Cerebellar nuclear complex (tissue), 1 donor: ENCODE results near the gene IL17C.

Source experiments
- DNase-seq, 2 experiments: peaks; one replicate each; lab custom pipeline; 2025; lab: John Stamatoyannopoulos, UW

Gene IL17C

DNA sequence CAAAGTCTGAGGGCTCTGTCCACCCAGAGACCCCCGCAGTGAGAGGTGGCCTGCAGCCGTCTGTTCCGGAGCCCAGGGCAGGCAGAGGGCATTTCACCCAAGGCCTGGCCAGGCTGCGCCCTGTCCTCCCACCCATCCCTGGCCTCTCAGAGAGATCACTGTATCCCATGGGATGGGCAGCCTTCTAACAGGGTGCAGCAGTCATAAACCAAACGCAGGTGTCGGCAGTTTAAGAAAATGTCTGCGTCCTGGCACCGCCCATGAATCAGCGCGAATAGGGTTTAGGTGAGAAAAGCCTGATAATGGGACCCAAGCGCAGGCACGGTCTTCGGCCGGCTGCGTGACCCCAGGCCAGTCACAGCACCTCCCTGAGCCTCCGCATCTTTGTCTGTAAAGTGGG, 7.1 kb downstream of the IL17C start:
- no peak for DNase-seq

DNA sequence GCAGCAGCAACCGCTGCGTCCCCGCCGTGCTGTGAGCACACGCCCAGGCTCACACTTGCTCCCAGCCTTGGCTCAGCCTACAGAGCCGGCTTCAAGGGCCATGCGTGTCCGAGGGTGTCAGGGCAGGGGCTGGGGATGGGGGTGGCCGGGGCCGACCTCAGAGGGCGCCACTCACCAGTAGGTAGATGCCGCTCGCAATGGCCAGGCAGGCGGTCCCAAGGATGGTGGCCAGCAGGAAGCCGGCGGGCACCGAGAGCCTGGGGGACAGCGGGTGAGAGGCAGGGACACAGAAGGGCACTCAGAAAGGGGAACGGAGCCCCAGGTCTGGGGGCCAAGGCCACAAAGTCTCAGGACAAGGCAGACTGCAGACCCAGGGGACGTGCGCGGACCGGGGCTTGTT, 7.6 kb downstream of the IL17C start:
- no peak for DNase-seq

DNA sequence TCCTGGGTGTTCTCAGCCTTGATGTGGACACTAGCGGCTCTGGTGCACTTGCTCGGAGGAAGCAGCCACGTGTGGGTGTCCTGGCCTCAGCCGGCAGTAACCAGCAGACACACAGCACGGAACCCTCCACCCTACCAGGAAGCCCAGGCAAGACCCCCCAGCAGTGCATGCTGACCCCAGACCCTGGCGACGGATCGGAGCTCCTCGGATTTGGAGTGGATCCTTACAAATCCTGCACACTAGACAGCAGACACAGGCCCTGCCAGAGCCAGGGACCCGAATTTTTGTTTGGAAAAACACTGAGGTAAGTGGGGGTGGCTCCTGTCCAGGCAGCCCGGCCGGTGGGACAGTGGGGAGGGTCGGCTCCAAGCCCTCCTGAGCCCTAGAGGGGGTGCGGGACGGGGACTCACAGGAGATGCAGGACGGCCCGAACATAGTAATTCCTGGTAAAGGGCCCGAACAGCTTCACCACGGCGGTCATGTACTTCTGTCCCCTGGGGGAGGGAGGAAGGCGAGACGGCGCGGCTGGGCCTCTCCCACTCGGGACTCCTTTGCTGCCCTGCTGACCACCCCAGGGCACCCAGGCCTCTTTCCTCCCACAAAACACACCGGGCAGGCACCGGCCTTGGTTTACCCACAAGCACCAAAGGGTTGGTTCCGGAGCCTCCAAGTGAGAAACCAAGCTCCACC, 8.1 kb downstream of the IL17C start:
- no peak for DNase-seq

DNA sequence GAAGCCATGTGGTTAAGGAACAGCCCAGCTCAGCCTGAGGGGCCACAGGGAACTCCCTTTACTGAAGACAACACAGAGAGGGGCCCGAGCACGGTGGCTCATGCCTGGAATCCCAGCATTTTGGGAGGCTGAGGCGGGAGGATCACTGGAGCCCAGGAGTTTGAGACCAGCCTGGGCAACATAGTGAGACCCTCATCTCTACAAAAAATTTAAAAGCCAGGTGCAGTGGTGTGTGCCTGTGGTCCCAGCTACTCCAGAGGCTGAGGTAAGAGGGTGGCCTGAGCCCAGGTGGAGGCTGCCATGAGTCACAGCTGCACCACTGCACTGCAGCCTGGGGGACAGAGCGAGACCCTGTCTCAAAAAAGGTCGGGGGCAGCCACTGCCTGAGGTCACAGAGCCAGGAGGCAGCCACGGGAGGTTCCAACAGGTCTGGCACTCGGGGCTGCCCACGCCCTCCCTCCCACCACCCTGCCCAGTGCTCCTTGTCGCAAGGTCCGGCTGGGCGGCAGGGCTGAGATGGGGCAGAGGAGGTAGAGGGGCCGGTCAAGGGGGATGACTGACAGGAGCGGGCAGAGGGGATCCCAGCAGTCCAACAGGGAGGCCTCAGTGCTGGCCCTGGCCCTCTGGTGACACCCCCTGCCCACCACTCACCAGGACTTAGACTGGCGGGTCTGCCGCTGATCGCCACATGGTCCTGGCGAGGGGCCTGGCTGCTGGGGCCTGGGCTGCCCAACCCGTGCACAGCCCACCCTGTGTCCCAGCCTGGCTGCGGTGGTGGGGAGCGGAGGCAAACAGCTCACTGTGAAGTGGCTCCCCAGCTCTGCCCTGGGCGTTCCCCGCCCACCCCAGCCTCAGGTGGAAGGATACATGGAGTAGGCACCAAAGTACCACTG, 9.1 kb downstream of the IL17C start:
- no peak for DNase-seq

DNA sequence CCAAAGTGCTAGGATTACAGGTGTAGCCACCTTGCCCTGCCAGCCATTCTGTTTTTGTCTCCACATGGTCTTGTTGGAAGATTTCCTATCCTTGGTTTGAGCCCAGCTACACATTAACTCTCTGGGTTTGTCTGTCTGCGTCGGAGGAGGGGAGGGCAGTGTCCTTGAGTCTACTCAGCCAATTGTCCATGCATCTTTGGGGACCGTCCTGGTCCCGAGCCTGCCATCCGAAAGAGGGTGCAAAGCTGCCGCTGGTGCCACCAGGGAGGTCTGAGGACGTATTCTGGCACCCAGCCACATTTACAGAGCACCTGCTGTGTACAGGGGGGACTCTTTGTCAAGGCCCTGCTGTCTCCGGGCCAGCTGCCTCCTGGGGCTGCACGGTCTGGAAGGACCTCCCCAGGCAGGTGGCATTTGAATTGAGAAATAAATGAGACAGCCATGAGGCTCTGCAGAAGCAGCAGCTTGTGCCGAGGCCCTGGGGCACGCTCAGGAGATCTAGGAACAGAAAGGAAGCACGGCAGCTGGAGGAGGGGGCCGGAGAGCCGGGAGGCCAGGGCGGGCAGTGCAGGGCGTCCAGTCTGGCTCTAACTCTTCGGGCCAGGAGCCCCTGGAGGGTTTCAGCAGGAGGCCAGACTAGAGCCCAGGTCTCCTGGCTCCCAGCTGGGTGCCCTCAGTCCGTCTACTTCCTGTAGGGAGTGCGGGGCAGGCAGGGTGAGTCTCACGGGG, 11.0 kb downstream of the IL17C start:
- no peak for DNase-seq

DNA sequence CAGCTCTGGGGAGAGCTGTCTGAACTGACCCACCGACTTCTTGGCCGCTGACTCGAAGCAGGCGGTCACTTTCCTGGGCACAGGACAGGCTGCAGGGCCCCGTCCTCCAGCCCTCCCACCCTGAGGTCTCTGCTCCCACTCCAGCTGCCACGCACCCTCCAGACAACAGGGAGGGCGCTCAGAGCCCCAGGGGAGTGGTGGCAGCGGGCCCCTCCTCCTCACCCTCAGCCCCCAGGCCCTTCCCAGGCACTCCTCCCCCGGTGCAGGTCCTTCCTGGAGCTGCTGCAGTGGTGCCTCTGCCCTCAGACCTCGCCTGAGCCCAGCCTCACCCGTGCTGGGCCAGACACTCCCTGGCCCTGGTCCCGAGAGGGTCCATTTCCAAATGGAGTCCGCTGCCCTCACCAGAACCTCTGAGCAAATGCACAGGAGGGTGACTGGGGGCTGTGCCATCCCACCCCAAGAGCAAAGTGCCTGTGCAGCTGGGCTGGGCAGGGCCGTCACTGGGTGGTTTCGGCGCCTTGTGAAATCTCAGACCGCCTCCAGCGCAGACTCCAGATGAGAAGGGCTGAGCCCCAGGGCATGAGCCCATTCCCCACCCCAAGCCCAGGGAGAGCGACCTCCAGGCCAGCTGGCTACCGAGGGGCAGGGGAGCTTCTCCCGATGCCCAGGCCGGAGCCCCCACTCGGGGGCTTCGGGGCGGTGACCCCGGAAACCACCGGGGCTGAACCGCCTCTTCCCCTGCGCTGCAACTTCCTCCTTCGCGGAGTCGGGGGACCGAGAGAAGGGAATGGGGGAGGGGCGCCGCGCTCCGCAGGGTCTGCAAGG, 11.8 kb downstream of the IL17C start:
- DNase-seq: no peak

DNA sequence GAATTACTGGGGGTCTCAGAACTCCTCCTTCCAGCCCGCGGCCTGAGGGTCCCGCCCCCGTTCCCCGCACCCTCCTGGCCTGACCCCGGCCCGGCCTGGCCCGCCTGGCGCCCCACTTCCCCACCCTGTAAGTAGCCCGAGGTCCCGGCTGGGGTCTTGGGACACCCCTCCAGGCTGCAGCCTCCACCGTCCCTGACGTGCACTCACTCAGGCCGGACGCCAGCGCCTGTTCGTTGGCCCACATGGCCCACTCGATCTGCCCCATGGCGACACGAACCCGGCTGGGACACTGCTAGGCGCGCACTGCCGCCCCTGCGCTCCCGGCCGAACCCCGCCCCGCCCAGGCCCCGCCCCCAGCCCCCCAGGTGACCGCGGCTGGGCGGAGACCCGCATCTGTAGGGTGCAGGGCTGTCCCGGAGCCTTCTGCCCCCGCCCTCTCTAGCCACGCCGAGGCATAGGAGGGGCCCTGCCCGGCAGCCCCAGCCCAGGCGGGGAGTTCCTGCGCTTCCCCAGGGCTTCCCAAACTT, 12.4 kb downstream of the IL17C start, which contains the start of gene CYBA:
TSS of gene CYBA (minus strand) at position 305 of the 527 bp plus-strand sequence. CDS start at position 265, 40 bp downstream.
- no peak for DNase-seq

DNA sequence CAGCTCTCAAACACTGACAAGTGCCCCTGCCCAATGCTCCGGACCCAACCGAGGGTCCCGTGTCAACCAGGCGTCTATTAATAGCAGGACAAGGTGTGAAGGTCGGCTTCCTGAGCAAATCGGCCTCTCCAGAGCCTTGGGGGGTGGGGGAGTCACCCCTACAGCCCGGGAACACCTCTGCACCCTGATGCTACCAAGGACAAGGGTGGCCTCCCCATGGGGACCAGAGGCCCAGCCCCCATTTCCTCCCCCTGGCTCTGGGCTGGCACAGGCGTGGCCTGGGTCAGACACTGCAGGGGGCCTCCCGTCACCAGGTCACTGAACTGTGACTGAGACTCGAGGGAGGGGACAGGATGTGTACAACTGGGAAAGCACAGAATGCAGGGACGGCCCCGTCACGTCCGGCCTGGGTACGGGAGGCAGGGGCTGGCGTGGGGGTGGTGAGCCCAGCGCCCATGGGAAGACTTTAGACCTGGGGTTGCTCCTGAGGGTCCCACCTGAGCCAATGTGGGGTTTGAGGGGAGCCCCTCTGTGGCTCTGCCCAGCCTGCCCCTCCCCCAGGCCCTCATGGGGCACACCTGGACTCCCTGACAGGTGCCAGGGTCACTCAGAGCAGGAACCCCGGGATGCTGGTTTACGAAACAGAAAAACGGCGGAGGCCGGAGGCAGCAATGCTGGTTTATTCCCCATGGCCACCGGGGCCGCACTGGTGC, 13.1 kb downstream of the IL17C start:
- no peak for DNase-seq

DNA sequence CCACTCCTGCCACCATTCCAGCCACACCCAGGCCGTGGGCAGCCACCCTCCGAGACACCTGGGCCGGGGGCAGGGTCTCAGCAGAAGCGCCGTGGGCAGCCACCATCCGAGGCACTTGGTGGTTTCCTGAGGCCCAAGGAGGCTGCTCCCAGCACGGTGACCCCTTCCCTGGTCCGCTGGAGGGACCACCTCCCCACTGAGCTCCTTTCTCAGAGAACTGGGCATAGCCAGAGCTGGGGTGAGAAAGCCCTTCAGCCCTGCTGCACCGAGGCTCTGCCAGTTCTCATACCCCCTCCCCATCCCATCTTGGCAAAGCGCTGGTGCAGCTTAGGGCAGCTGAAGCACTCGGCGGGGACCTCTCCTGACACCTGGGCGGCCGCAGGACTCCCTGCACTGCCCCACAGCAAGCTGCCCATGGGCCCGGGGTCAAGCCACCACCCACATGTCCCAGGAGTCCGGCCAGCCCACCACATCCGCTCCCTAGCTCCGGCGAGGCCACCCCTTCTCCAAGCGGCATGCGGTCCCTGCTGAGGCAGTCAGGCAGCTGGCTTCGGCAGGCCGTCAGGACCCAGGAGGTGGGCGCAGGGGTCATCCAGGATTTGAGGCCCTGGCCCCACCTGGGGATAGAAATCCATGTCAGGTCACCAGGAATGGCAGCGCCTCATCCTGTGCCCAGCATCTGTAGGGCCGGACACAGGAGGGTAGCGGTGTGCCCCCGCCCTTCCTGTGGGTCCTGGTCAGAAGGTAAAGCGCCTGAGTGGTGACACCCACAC, 13.8 kb downstream of the IL17C start:
- no peak for DNase-seq

DNA sequence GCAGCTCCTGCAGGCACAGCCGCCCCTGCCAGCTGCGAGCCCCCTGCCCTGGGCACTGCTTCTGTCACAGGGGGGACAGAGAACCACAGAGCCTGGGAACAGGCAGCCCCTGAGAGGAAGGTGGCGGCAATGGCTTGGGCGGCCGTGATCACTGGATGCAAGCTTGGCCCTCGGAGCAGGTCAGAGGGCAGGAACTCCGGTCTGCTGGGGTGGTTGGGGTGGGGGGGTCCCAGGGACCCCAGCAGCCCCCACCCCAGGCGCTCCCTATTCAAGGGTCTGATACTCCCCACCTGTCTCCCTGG, 14.3 kb downstream of the IL17C start:
- no peak for DNase-seq

DNA sequence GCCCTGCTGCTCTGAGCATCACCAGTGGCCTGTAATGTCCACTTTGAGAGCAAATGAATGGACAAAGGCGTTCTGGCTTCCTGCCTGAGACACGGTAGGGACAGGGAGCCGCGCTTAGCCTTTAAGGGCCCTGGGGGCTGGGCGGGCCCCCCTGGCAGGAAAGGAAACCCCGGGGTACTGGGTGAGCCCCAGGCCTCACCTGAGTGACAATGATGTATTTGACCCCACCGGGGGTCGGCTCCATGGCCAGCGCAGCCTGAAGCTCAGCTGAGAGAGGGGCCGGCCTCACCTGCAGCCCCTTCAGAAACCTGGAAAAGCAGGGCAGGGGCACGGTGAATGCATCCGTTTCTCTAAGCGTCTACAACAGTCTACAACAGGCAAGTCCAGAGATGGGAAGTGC, 14.7 kb downstream of the IL17C start:
- no peak for DNase-seq

DNA sequence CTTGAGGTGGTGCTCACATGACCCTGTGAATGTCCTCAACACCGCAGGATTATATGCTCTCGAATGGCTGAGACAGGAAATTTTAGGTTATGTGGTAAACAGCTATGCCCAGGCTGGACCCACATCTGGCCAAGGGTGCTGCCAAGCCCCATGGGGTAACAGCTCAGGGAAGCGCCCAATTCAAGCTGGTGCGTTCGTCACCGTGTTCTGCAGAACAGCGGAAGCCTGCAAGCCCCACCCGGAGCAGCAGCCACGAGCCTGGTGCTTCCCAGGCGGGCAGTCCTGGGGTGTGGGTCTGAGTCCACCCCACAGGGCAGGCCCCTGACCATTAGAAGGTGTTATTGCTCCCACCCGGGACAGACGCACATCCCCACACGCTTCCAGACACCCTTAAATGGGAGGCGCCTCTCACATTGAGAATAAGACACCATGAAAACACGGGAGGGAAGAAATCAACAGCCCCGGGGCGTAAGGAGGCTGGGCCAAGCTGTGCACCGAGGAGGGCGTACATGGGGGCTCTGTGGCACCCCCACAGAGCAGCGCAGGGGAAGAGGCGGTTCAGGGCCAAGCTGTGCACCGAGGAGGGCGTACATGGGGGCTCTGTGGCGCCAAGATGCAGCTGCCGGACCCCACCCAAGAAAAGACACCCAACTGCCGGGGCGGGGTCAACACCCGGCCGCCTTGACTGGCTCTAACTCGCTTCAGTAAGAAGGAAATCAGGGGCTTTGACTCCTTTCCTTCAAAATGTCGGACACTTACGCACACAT, 15.4 kb downstream of the IL17C start:
- DNase-seq: no peak

DNA sequence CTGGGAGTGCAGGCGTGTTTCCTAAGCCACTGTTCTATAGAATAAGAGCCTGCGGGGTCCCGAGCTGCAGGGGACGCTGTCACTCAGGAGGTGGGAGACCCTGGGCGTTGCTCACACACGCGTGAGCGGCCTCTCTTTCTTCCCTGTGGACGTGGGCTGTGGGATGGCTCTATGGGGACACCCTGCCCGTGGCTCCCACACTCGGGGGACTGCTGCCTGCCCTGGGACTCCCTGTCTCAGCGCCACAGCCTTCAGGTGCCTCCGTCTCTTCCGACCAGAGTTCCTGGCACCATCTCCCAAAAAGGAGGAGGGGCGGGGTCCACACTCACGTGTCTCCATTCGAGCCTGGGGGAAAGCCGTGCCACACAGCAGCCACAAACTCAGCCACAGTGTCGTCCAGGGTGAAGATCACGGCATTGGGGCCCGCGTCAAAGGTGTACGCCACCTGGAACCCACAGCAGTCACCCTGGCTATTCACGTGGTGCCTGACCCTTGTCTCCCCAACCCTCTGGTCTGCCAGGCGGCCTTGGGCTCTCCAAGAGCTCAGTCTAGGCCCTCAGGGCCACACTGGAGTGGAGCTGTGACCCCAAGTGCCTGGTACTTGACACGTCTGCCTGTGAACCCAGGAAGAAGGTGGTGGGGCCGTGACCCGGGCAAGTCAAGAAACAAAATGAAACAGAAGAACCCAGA, 16.1 kb downstream of the IL17C start:
- no peak for DNase-seq

DNA sequence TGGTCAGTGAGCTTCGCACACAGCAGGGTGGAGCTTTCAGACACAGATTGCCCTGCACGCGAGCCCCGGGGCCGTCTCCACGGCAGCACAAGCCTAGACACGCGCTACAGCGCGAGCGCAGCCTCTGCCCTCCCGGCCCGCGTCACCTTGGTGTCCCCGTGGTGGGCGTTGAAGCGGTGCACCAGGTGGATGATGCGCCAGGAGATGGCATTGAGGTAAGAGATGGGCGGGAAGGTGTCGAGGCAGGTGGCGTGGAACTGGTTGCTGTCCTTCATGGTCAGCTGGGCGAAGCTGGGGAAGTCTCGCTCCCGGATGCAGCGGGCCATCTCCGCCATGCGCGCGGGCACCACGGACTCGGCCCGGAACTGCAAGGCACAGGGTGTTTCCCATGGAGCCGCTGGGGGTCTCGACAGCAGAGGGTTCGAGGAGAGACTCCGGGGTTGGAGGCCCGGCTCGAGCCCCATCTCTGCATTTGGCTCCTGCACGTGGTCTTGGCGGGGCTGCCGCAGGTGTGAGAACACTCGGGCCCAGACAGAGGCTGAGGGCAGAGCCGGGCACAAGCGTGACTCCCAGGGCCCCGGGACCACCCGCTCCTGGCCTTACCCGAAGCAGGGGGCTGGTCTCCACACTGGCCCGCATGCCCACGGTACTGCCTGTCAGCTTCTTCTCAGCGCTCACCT, 16.8 kb downstream of the IL17C start:
- no peak for DNase-seq

DNA sequence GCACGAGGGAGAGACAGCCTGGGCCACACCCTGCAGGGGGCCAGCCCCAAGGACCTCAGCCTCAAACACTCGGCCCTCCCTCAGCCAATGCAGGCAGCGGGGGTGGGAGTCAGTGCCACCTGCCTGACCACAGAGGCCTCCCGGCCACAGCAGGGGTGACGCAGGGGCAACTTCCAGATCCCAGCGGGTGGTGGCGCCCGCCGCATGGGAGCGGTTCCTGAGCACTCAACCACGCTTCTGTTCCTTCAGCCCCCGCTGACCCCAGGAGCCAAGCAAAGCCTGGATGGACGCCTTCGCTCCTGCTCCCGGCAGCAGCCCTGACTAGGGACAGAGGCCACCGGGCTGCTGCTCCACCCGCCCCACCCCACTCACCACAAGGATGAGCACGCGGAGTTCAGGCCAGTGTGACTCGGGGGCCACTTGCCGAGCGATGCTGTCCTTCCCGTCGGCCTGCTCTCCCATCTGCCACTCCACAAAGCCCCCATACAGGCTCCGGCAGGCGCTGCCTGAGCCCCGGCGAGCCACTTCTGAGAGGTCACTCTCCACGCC, 17.4 kb downstream of the IL17C start:
- no peak for DNase-seq

DNA sequence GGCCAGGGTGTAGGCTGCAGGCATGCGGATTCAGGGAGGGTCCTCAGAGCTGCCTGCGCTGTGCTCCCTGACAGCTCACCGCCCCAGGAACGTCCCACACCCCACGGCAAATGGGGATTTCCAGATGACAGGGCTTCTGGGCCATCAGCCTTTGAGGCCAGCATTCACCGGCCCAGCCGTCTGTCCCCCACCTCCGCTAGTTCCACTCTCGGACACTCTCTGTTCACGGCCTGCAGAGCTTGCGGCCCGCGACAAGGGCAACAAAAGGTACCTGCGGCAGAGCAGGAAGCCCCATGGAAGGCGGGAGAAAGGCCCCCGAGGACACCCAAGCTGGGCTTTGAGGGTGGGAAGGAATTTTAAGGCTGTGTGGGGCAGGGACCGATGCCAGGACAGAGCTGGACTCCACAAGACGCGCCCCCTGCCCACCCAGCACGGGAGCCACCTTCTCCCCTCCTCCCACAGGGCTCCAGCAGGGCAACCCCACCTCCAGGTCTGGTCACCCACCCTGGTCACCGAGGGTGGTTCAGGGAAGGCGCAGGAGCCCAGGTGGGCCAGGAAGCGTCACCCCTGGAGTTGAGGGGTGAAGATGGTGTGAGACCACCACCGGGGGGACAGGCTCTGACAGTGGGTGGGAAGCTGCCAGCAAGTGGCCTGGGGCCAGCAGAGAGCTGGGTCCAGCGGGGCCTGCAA, 18.1 kb downstream of the IL17C start:
- no peak for DNase-seq

DNA sequence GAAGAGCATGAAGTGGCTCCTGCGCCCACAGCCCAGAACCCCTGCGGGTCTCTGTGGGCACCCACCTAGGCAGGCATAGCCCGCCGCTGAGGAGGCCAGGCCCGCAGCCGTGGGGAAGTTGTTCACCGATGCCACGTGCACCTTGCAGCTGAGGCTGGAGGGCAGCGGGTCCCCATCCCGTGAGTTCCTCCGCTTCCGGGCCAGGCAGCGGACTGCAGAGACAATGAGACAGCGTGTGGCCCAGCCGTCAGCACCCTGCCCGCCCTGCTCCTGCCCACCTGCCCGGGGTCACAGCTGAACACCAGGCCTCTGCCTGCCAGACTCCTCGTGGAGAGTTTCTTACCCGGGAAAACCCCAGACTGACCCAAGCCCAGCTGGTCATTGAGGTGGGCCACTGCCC, 19.0 kb downstream of the IL17C start:
- no peak for DNase-seq
